Progenitor cell of endocrine pancreas (in vitro differentiated cells): Measurements from ENCODE around the gene ZNF230. TPM values are rescaled to one million over a fixed set of nuclear protein-coding genes. Genes with fewer than 3 reads are reported as not detected.
A peak's percentile ranks its signal among the peaks of the same experiment; 100 is the strongest.

Source experiments
- DNase-seq: peaks from one replicate; pipeline ENCODE4 v3.0.0; 2021; ENCODE audit warnings: low spot score; ENCODE audit not compliant: unreplicated experiment
- H3K27ac Mint-ChIP-seq: 2 replicates; pipeline ENCODE4 v1.8.0; 2021; ENCODE audit warnings: mild to moderate bottlenecking, moderate library complexity, mixed read lengths
- H3K27me3 Mint-ChIP-seq: 2 replicates; pipeline ENCODE4 v1.8.0; 2021; ENCODE audit warnings: mixed read lengths
- H3K36me3 Mint-ChIP-seq: 2 replicates; pipeline ENCODE4 v1.8.0; 2022; ENCODE audit warnings: mixed read lengths; ENCODE audit not compliant: insufficient read depth
- H3K4me1 Mint-ChIP-seq: 2 replicates; pipeline ENCODE4 v1.8.0; 2021; ENCODE audit warnings: low read depth, mixed read lengths
- H3K4me3 Mint-ChIP-seq: 2 replicates; pipeline ENCODE4 v1.8.0; 2021; ENCODE audit warnings: low read depth, mild to moderate bottlenecking, moderate library complexity, mixed read lengths
- H3K9me3 Mint-ChIP-seq: 2 replicates; pipeline ENCODE4 v1.8.0; 2021; ENCODE audit warnings: low read depth, mixed read lengths
- CTCF ChIP-seq: fragments of 200-600 bp; sonication (generic); IDR thresholded peaks from one replicate; pipeline ENCODE4 v1.5.0; 2021; ENCODE audit warnings: antibody characterized with exemption, mild to moderate bottlenecking; ENCODE audit not compliant: unreplicated experiment
- total RNA-seq: library from RNA; stranded (reverse); gene quantifications from 2 replicates; pipeline ENCODE4 v1.2.1, GENCODE V29; 2021

The ZNF230 gene
- total RNA-seq, 1 donor from 2014 or later: 7.3 TPM

- Mint-ChIP-seq H3K9me3 (peaks cover 73% of the 10 kb centered on the region), H3K4me1 (no peaks in the 10 kb centered on the region), H3K27me3 (no peaks in the 10 kb centered on the region), H3K27ac (no peak overlapping the region), H3K4me3 (no peak overlapping the region), H3K36me3 (peaks cover 53% of the 10 kb centered on the region)
- TF ChIP-seq CTCF: no peak
- DNase-seq: no peak
Measured at GRCh38 chr19:43976732-43977131, 26.0 kb upstream of the ZNF230 start.

- peaks cover 29% of the 10 kb centered on the region for H3K9me3 Mint-ChIP-seq
- no peaks in the 10 kb centered on the region for H3K27me3 Mint-ChIP-seq
- H3K27ac Mint-ChIP-seq: no peak overlapping the region
- H3K4me1 Mint-ChIP-seq: peaks cover 4% of the 10 kb centered on the region
- H3K4me3 Mint-ChIP-seq: peak overlapping the region; percentile 66
- H3K36me3 Mint-ChIP-seq: peaks cover 12% of the 10 kb centered on the region
- DNase-seq: no peak
- no peak for TF ChIP-seq CTCF
Measured at GRCh38 chr19:43983544-43983911, 19.2 kb upstream of the ZNF230 start.

- Mint-ChIP-seq H3K4me1 (peaks cover 4% of the 10 kb centered on the region), H3K27me3 (no peaks in the 10 kb centered on the region), H3K9me3 (peaks cover 24% of the 10 kb centered on the region), H3K36me3 (peaks cover 14% of the 10 kb centered on the region), H3K27ac (peak within 1 kb of the TSS; percentile 97), H3K4me3 (peak within 1 kb of the TSS; percentile 99)
- peak; percentile 68 for DNase-seq
- no peak for TF ChIP-seq CTCF
Measured at GRCh38 chr19:43983912-43984686, 18.7 kb upstream of the ZNF230 start, which contains the start of gene ZNF155. Gene ZNF155 (plus strand): TSS chr19:43984188. CDS start chr19:43988544, 4,356 bp downstream.

- Mint-ChIP-seq H3K27ac (peak overlapping the region; percentile 84), H3K4me3 (peak overlapping the region; percentile 99), H3K27me3 (no peaks in the 10 kb centered on the region), H3K9me3 (peaks cover 23% of the 10 kb centered on the region), H3K4me1 (peaks cover 4% of the 10 kb centered on the region), H3K36me3 (peaks cover 18% of the 10 kb centered on the region)
- DNase-seq: no peak
- no peak for TF ChIP-seq CTCF
Measured at GRCh38 chr19:43984687-43985000, 18.1 kb upstream of the ZNF230 start.

GRCh38 chr19:43997631-43998290 lies 5.0 kb upstream of the ZNF230 start:
- no peak for TF ChIP-seq CTCF
- H3K27ac Mint-ChIP-seq: no peak overlapping the region
- H3K4me1 Mint-ChIP-seq: peaks cover 8% of the 10 kb centered on the region
- H3K36me3 Mint-ChIP-seq: peaks cover 27% of the 10 kb centered on the region
- H3K27me3 Mint-ChIP-seq: peaks cover 3% of the 10 kb centered on the region
- no peak overlapping the region for H3K4me3 Mint-ChIP-seq
- DNase-seq: no peak
- no peaks in the 10 kb centered on the region for H3K9me3 Mint-ChIP-seq
